SW 1271 (cell line): ENCODE data around the gene KIZ.

ENCODE experiments used
- DNase-seq, 2 experiments: peaks; one replicate each; lab custom pipeline; 2025; lab: John Stamatoyannopoulos, UW

Gene KIZ

GRCh38 chr20:21177767-21178166 is 51.9 kb downstream of the KIZ start:
- no peak for DNase-seq

GRCh38 chr20:21179757-21180156 is 53.9 kb downstream of the KIZ start:
- no peak for DNase-seq

- no peak for DNase-seq
Measured at GRCh38 chr20:21180248-21180647, 54.4 kb downstream of the KIZ start.

GRCh38 chr20:21181028-21181427 is 55.1 kb downstream of the KIZ start:
- DNase-seq, result no peak

GRCh38 chr20:21182832-21183563 is 57.1 kb downstream of the KIZ start:
- DNase-seq, result no peak

GRCh38 chr20:21183722-21184121 is 57.8 kb downstream of the KIZ start:
- no peak for DNase-seq

- DNase-seq, result no peak
Measured at GRCh38 chr20:21184819-21185218, 58.9 kb downstream of the KIZ start.

GRCh38 chr20:21185849-21186248 is 60.0 kb downstream of the KIZ start:
- DNase-seq, result no peak

GRCh38 chr20:21189761-21190523 is 64.1 kb downstream of the KIZ start:
- DNase-seq, result no peak

GRCh38 chr20:21190869-21191268 is 65.0 kb downstream of the KIZ start:
- DNase-seq, result no peak

GRCh38 chr20:21191839-21192238 is 66.0 kb downstream of the KIZ start:
- DNase-seq, result no peak

GRCh38 chr20:21202259-21202658 is 76.4 kb downstream of the KIZ start:
- DNase-seq, result no peak

- DNase-seq, result no peak
Measured at GRCh38 chr20:21203088-21203656, 77.3 kb downstream of the KIZ start.

- no peak for DNase-seq
Measured at GRCh38 chr20:21206584-21206983, 80.7 kb downstream of the KIZ start.

- DNase-seq, result no peak
Measured at GRCh38 chr20:21208999-21209398, 83.1 kb downstream of the KIZ start.

- no peak for DNase-seq
Measured at GRCh38 chr20:21209668-21210067, 83.8 kb downstream of the KIZ start.

GRCh38 chr20:21213691-21214090 is 87.8 kb downstream of the KIZ start:
- DNase-seq, result no peak

GRCh38 chr20:21214431-21214830 is 88.5 kb downstream of the KIZ start:
- no peak for DNase-seq

- no peak for DNase-seq
Measured at GRCh38 chr20:21219686-21220085, 93.8 kb downstream of the KIZ start.

- no peak for DNase-seq
Measured at GRCh38 chr20:21224217-21224616, 98.3 kb downstream of the KIZ start.

GRCh38 chr20:21225215-21225947 is 99.5 kb downstream of the KIZ start:
- DNase-seq, result no peak

- DNase-seq, result no peak
Measured at GRCh38 chr20:21228511-21228910, 102.6 kb downstream of the KIZ start.

- DNase-seq, result no peak
Measured at GRCh38 chr20:21229163-21229562, 103.3 kb downstream of the KIZ start.
